GM12878 (cell line): ENCODE measurements around the gene SSR2.

Source experiments
- CREB1 ChIP-seq: IDR thresholded peaks from 2 replicates; pipeline ENCODE4 v1.6.1; 2012; ENCODE audit warnings: low read depth, mild to moderate bottlenecking, inconsistent platforms
- EZH2 ChIP-seq: IDR thresholded peaks from 2 replicates; pipeline ENCODE4 v1.6.1; 2012; ENCODE audit warnings: low read depth, mild to moderate bottlenecking, control low read depth, inconsistent platforms, low read length, borderline replicate concordance; ENCODE audit not compliant: control insufficient read depth
- FOXM1 ChIP-seq: IDR thresholded peaks from 2 replicates; pipeline ENCODE4 v1.6.1; 2012; ENCODE audit warnings: low read depth, mild to moderate bottlenecking, inconsistent platforms, low read length, moderate library complexity
- NRF1 ChIP-seq: conservative IDR thresholded peaks from 2 replicates; pipeline ENCODE4 v1.6.1; 2011; ENCODE audit warnings: mild to moderate bottlenecking, low read depth, low read length, improper control_type of control experiment
- POLR2A ChIP-seq: IDR thresholded peaks from 2 replicates; pipeline ENCODE4 v1.6.1; 2011; ENCODE audit warnings: low read depth, mild to moderate bottlenecking, low read length
- POLR2AphosphoS5 ChIP-seq: IDR thresholded peaks from 2 replicates; pipeline ENCODE4 v1.6.1; 2011; ENCODE audit warnings: mild to moderate bottlenecking, low read length, inconsistent platforms
- RAD21 ChIP-seq: IDR thresholded peaks from 2 replicates; pipeline ENCODE4 v1.6.1; 2011; ENCODE audit warnings: mild to moderate bottlenecking, low read depth, low read length, moderate library complexity; ENCODE audit not compliant: insufficient read depth
- SUZ12 ChIP-seq: fragments of 200-600 bp; sonication (generic); IDR thresholded peaks from one replicate; pipeline ENCODE4 v1.6.1; 2018; ENCODE audit warnings: antibody characterized with exemption, mild to moderate bottlenecking; ENCODE audit not compliant: unreplicated experiment
- ZNF207 ChIP-seq: fragments of 450-650 bp; IDR thresholded peaks from 2 replicates; pipeline ENCODE4 v1.6.1; 2014; ENCODE audit warnings: antibody characterized with exemption, mild to moderate bottlenecking, borderline replicate concordance
- TF ChIP-seq, protein P1 (sequence below): fragments of 450-650 bp; IDR thresholded peaks from 2 replicates; pipeline ENCODE4 v1.6.1; 2017; ENCODE audit warnings: mild to moderate bottlenecking, moderate library complexity
- TF ChIP-seq, protein P2 (sequence below), 3 experiments: IDR thresholded peaks in 2 of 3; conservative IDR thresholded peaks in 1 of 3; 2 replicates each; pipeline ENCODE4 v1.5.1; 2011; ENCODE audit warnings: low read depth in 3 of 3, low read length in 3 of 3, mild to moderate bottlenecking in 3 of 3, control low read depth in 2 of 3, moderate library complexity in 2 of 3, inconsistent platforms in 1 of 3, mixed read lengths in 1 of 3; ENCODE audit not compliant: control insufficient read depth in 2 of 3, insufficient read depth in 1 of 3; ENCODE audit errors: extremely low read depth in 1 of 3
- TF ChIP-seq, protein P3 (sequence below): fragments of 450-650 bp; IDR thresholded peaks from 2 replicates; pipeline ENCODE4 v1.6.1; 2014; ENCODE audit warnings: mild to moderate bottlenecking

DNA sequence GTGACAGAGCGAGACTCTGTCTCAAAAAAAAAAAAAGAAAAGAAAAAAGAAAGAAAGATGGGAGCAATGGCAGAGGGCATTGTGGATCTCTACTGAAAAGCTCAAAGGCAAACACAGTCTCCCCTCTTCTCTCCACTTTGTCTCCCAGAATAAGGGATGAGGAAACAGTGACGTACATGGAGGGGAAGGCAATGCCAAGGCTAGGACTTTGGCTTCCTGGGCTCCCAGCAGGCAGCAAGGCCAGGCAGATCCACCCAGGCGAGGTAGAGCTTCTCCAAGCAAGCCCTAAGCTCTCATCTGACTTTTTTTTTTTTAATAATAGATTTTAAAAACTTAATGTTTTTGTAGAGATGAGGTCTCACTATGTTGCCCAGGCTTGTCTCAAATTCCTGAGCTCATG lies 47.0 kb downstream of the SSR2 start:
- TF ChIP-seq CREB1 (no peak), NRF1 (no peak), SUZ12 (no peak), EZH2 (no peak), RAD21 (no peak), POLR2A (no peak), POLR2AphosphoS5 (no peak), FOXM1 (no peak), ZNF207 (no peak)
- TF ChIP-seq, protein P1, sequence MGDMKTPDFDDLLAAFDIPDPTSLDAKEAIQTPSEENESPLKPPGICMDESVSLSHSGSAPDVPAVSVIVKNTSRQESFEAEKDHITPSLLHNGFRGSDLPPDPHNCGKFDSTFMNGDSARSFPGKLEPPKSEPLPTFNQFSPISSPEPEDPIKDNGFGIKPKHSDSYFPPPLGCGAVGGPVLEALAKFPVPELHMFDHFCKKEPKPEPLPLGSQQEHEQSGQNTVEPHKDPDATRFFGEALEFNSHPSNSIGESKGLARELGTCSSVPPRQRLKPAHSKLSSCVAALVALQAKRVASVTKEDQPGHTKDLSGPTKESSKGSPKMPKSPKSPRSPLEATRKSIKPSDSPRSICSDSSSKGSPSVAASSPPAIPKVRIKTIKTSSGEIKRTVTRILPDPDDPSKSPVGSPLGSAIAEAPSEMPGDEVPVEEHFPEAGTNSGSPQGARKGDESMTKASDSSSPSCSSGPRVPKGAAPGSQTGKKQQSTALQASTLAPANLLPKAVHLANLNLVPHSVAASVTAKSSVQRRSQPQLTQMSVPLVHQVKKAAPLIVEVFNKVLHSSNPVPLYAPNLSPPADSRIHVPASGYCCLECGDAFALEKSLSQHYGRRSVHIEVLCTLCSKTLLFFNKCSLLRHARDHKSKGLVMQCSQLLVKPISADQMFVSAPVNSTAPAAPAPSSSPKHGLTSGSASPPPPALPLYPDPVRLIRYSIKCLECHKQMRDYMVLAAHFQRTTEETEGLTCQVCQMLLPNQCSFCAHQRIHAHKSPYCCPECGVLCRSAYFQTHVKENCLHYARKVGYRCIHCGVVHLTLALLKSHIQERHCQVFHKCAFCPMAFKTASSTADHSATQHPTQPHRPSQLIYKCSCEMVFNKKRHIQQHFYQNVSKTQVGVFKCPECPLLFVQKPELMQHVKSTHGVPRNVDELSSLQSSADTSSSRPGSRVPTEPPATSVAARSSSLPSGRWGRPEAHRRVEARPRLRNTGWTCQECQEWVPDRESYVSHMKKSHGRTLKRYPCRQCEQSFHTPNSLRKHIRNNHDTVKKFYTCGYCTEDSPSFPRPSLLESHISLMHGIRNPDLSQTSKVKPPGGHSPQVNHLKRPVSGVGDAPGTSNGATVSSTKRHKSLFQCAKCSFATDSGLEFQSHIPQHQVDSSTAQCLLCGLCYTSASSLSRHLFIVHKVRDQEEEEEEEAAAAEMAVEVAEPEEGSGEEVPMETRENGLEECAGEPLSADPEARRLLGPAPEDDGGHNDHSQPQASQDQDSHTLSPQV, result no peak
- TF ChIP-seq, protein P2, sequence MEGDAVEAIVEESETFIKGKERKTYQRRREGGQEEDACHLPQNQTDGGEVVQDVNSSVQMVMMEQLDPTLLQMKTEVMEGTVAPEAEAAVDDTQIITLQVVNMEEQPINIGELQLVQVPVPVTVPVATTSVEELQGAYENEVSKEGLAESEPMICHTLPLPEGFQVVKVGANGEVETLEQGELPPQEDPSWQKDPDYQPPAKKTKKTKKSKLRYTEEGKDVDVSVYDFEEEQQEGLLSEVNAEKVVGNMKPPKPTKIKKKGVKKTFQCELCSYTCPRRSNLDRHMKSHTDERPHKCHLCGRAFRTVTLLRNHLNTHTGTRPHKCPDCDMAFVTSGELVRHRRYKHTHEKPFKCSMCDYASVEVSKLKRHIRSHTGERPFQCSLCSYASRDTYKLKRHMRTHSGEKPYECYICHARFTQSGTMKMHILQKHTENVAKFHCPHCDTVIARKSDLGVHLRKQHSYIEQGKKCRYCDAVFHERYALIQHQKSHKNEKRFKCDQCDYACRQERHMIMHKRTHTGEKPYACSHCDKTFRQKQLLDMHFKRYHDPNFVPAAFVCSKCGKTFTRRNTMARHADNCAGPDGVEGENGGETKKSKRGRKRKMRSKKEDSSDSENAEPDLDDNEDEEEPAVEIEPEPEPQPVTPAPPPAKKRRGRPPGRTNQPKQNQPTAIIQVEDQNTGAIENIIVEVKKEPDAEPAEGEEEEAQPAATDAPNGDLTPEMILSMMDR (IDR thresholded peaks at IDR 0.05 in 2 of 3, conservative IDR thresholded peaks at IDR 0.05 in 1 of 3; ENCODE audit: control insufficient read depth in 2 of 3, extremely low read depth in 1 of 3, insufficient read depth in 1 of 3, low read depth in 3 of 3, low read length in 3 of 3), result no peak
- TF ChIP-seq, protein P3, sequence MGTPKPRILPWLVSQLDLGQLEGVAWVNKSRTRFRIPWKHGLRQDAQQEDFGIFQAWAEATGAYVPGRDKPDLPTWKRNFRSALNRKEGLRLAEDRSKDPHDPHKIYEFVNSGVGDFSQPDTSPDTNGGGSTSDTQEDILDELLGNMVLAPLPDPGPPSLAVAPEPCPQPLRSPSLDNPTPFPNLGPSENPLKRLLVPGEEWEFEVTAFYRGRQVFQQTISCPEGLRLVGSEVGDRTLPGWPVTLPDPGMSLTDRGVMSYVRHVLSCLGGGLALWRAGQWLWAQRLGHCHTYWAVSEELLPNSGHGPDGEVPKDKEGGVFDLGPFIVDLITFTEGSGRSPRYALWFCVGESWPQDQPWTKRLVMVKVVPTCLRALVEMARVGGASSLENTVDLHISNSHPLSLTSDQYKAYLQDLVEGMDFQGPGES, result no peak
